ENCODE measurements around the gene ZNF850. TPM values are rescaled to one million over a fixed set of nuclear protein-coding genes. Genes with fewer than 3 reads are reported as not detected.

ZNF850 gene
- total and polyA plus RNA-seq, 2 of the 8 experiments (the other 6 are each of a cell fraction or from before 2014, with no cell fraction given) = 6.7 to 21.2 TPM

- no peaks in the 10 kb centered on the region for H3K4me1 ChIP-seq (replicated peaks in 1 of 4; ENCODE audit: control insufficient read depth in 3 of 4, insufficient read depth in 4 of 4, low read length in 3 of 4)
- H3K36me3 ChIP-seq (ENCODE audit: control insufficient read depth in 2 of 4, insufficient read depth in 4 of 4, low read length in 3 of 4) = peaks cover 0 to 34% (median 8%) of the 10 kb centered on the region in 4 experiments; a peak in 4 of 8 replicates
- H3K18ac ChIP-seq (ENCODE audit: extremely low read depth, low read length) = no peak overlapping the region
- H4K91ac ChIP-seq (replicated peaks; ENCODE audit: insufficient read length, low read length) = no peak overlapping the region
- no peak overlapping the region for H3K56ac ChIP-seq (replicated peaks; ENCODE audit: insufficient read length, low read depth, low read length)
- no peak overlapping the region for H2BK20ac ChIP-seq (ENCODE audit: low read length)
- H3K23me2 ChIP-seq (ENCODE audit: low read depth, low read length) = no peaks in the 10 kb centered on the region
- no peak overlapping the region for H3K23ac ChIP-seq (ENCODE audit: insufficient read length)
- POLR2A ChIA-PET (ENCODE audit: partially characterized antibody) = interaction anchor here (1.5 kb wide), 1 partner anchor 8 kb away, joined by 8 read pairs; no protein-coding TSS in a partner anchor
- no peak overlapping the region for H3K4ac ChIP-seq (replicated peaks; ENCODE audit: insufficient read length, low read depth, low read length)
- no peak overlapping the region for H2BK5ac ChIP-seq (ENCODE audit: low read depth, low read length)
- no peak overlapping the region for H3K9ac ChIP-seq (replicated peaks in 1 of 4; ENCODE audit: extremely low read depth in 1 of 4, low read depth in 3 of 4, low read length in 3 of 4)
- no peak overlapping the region for H2BK12ac ChIP-seq (ENCODE audit: low read depth, low read length)
- H3K27ac ChIP-seq (ENCODE audit: low read depth, low read length) = no peak overlapping the region
- no peak for DNase-seq (ENCODE audit: low read depth in 1 of 2, low spot score in 2 of 2)
- 100% methylated on average over 1 of the region's 1 CpG; no CpG with 5 or more reads in 1 of the 2 experiments for WGBS, 2 experiments (ENCODE audit: extremely low coverage in 1 of 2, insufficient coverage in 1 of 2, insufficient read length in 1 of 2, insufficient replicate concordance in 2 of 2, low coverage in 1 of 2, low lambda C conversion rate in 2 of 2, missing lambda C conversion rate in 1 of 2)
- no peak overlapping the region for H2AFZ ChIP-seq (ENCODE audit: low read length)
- H2AK5ac ChIP-seq (ENCODE audit: low read depth, low read length) = no peak overlapping the region
- no peak overlapping the region for H4K8ac ChIP-seq (ENCODE audit: extremely low read depth, insufficient read depth, low read length)
- CTCF ChIA-PET (ENCODE audit: partially characterized antibody) = no interaction called here
- H2BK120ac ChIP-seq (replicated peaks; ENCODE audit: low read depth, low read length) = no peak overlapping the region
- H4K20me1 ChIP-seq (replicated peaks in 1 of 2; ENCODE audit: control insufficient read depth in 1 of 2, insufficient read depth in 2 of 2, low read length in 2 of 2) = no peaks in the 10 kb centered on the region
- H3K4me2 ChIP-seq (ENCODE audit: insufficient read depth in 1 of 2, low read depth in 2 of 2, low read length in 2 of 2) = no peak overlapping the region
- H3K14ac ChIP-seq (ENCODE audit: insufficient read length) = no peak overlapping the region
- peaks cover 0 to 43% of the 10 kb centered on the region in 2 experiments; a peak in 2 of 4 replicates for H3K79me2 ChIP-seq (ENCODE audit: control insufficient read depth in 1 of 2, insufficient read depth in 2 of 2, low read length in 2 of 2)
- peaks cover 18 to 37% of the 10 kb centered on the region in 2 experiments for H3K9me3 ChIP-seq (ENCODE audit: insufficient read depth in 2 of 2, low read depth in 1 of 2, low read length in 1 of 2)
- FAIRE-seq = no peak
- no peak overlapping the region for H3K4me3 ChIP-seq (ENCODE audit: extremely low read depth in 1 of 4, insufficient read depth in 2 of 4, low read depth in 3 of 4, low read length in 4 of 4)
- H3K79me1 ChIP-seq (ENCODE audit: low read depth, low read length) = peaks cover 2% of the 10 kb centered on the region; the same call in 1 of the 2 replicates
- H2BK15ac ChIP-seq (ENCODE audit: low read length) = no peak overlapping the region
- no peak overlapping the region for H4K5ac ChIP-seq (ENCODE audit: insufficient read length, low read depth, low read length)
- no peaks in the 10 kb centered on the region for H3K27me3 ChIP-seq (replicated peaks in 1 of 4; ENCODE audit: control insufficient read depth in 3 of 4, extremely low read depth in 1 of 4, insufficient read depth in 3 of 4, low read length in 3 of 4)
- TF ChIP-seq GABPA (IDR thresholded peaks at IDR 0.05; ENCODE audit: borderline replicate concordance, insufficient read depth, low read length) (no peak), SP4 (IDR thresholded peaks at IDR 0.05; ENCODE audit: low read length) (no peak), KDM5A (IDR thresholded peaks at IDR 0.05; ENCODE audit: low read length) (no peak), SRF (IDR thresholded peaks at IDR 0.05; ENCODE audit: low read depth, low read length) (no peak), NRF1 (IDR thresholded peaks at IDR 0.05; ENCODE audit: low read depth, low read length) (no peak), SAP30 (IDR thresholded peaks at IDR 0.05; ENCODE audit: insufficient read depth, insufficient replicate concordance, low read length) (no peak), POLR2AphosphoS5 (IDR thresholded peaks at IDR 0.05; ENCODE audit: low read depth, low read length) (no peak), POLR2A (IDR thresholded peaks at IDR 0.05; ENCODE audit: control extremely low read depth in 1 of 2, low read depth in 2 of 2, low read length in 2 of 2) (no peak), NANOG (IDR thresholded peaks at IDR 0.05; ENCODE audit: insufficient read depth, low read depth, low read length, poor library complexity, severe bottlenecking) (no peak), HDAC2 (IDR thresholded peaks at IDR 0.05; ENCODE audit: borderline replicate concordance in 1 of 2, low read depth in 2 of 2, low read length in 2 of 2) (no peak), CBX8 (IDR thresholded peaks at IDR 0.05; ENCODE audit: borderline replicate concordance, low read depth, low read length) (no peak), CEBPB (IDR thresholded peaks at IDR 0.05; ENCODE audit: low read depth, low read length) (no peak), BACH1 (IDR thresholded peaks at IDR 0.05; ENCODE audit: low read length) (no peak), FOSL1 (IDR thresholded peaks at IDR 0.05; ENCODE audit: insufficient read depth, low read depth, low read length) (no peak), EGR1 (IDR thresholded peaks at IDR 0.05; ENCODE audit: borderline replicate concordance, low read depth, low read length) (no peak)
These were observed 32.8 kb upstream of the ZNF850 start for GRCh38 chr19:36805364-36805763.

Data from H1 (cell line).